ENCODE results near the gene TMEM51. TPM values are rescaled to one million over a fixed set of nuclear protein-coding genes. Genes with fewer than 3 reads are reported as not detected.

TMEM51 gene
- total and polyA plus RNA-seq, 4 donors, result 1.3 to 8.8 (median 4.6) TPM

- Histone ChIP-seq H3K27me3 (ENCODE audit: control insufficient read depth in 1 of 2, insufficient read depth in 2 of 2, low read length in 1 of 2) (no peaks in the 10 kb centered on the region), H3K9me3 (ENCODE audit: control insufficient read depth, low read length) (no peaks in the 10 kb centered on the region), H3K4me1 (ENCODE audit: control insufficient read depth in 1 of 2, insufficient read depth in 2 of 2, low read length in 2 of 2) (no peaks in the 10 kb centered on the region), H3K4me3 (ENCODE audit: low read length in 2 of 2) (no peak overlapping the region), H3K36me3 (ENCODE audit: control insufficient read depth in 1 of 2, insufficient read depth in 2 of 2, low read length in 1 of 2) (no peaks in the 10 kb centered on the region), H3K27ac (ENCODE audit: low read depth in 1 of 2, low read length in 2 of 2) (no peak overlapping the region)
- intact Hi-C loops (cut with DNase I), result no loop called here
- 75 to 83% methylated on average over 4 of the region's 4 CpGs for WGBS, 2 donors
- DNase-seq (no peak), ATAC-seq (ENCODE audit: low FRiP score) (no peak)
These were observed 71.9 kb downstream of the TMEM51 start for GRCh38 chr1:15225461-15225860.

- no peaks in the 10 kb centered on the region for H3K9me3 ChIP-seq (ENCODE audit: control insufficient read depth, low read length)
- intact Hi-C loops (cut with DNase I), result no loop called here
- DNase-seq (no peak), ATAC-seq (ENCODE audit: low FRiP score) (no peak)
- no peaks in the 10 kb centered on the region for H3K4me1 ChIP-seq (ENCODE audit: control insufficient read depth in 1 of 2, insufficient read depth in 2 of 2, low read length in 2 of 2)
- no peak overlapping the region for H3K27ac ChIP-seq (ENCODE audit: low read depth in 1 of 2, low read length in 2 of 2)
- 82 to 87% methylated on average over 17 of the region's 17 CpGs for WGBS, 2 donors
- H3K27me3 ChIP-seq (ENCODE audit: control insufficient read depth in 1 of 2, insufficient read depth in 2 of 2, low read length in 1 of 2), result no peaks in the 10 kb centered on the region
- H3K36me3 ChIP-seq (ENCODE audit: control insufficient read depth in 1 of 2, insufficient read depth in 2 of 2, low read length in 1 of 2), result no peaks in the 10 kb centered on the region
- H3K4me3 ChIP-seq (ENCODE audit: low read length in 2 of 2), result no peak overlapping the region
These were observed 73.1 kb downstream of the TMEM51 start for GRCh38 chr1:15226388-15227255.

- Histone ChIP-seq H3K4me1 (ENCODE audit: control insufficient read depth in 1 of 2, insufficient read depth in 2 of 2, low read length in 2 of 2) (no peaks in the 10 kb centered on the region), H3K9me3 (ENCODE audit: control insufficient read depth, low read length) (no peaks in the 10 kb centered on the region), H3K27me3 (ENCODE audit: control insufficient read depth in 1 of 2, insufficient read depth in 2 of 2, low read length in 1 of 2) (no peaks in the 10 kb centered on the region), H3K27ac (ENCODE audit: low read depth in 1 of 2, low read length in 2 of 2) (no peak overlapping the region), H3K4me3 (ENCODE audit: low read length in 2 of 2) (no peak overlapping the region), H3K36me3 (ENCODE audit: control insufficient read depth in 1 of 2, insufficient read depth in 2 of 2, low read length in 1 of 2) (no peaks in the 10 kb centered on the region)
- no peak for DNase-seq
- WGBS, 2 donors, result 41 to 54% methylated on average over 4 of the region's 4 CpGs
- intact Hi-C loops (cut with DNase I), result no loop called here
- ATAC-seq (ENCODE audit: low FRiP score), result no peak
These were observed 76.2 kb downstream of the TMEM51 start for GRCh38 chr1:15229707-15230131.

GRCh38 chr1:15231714-15232201 lies 78.2 kb downstream of the TMEM51 start:
- no peak overlapping the region for H3K4me3 ChIP-seq (ENCODE audit: low read length in 2 of 2)
- WGBS, 2 donors, result 84 to 93% methylated on average over 5 of the region's 5 CpGs
- no peaks in the 10 kb centered on the region for H3K9me3 ChIP-seq (ENCODE audit: control insufficient read depth, low read length)
- H3K4me1 ChIP-seq (ENCODE audit: control insufficient read depth in 1 of 2, insufficient read depth in 2 of 2, low read length in 2 of 2), result no peaks in the 10 kb centered on the region
- DNase-seq, result no peak
- no peak for ATAC-seq (ENCODE audit: low FRiP score)
- H3K27ac ChIP-seq (ENCODE audit: low read depth in 1 of 2, low read length in 2 of 2), result no peak overlapping the region
- H3K36me3 ChIP-seq (ENCODE audit: control insufficient read depth in 1 of 2, insufficient read depth in 2 of 2, low read length in 1 of 2), result no peaks in the 10 kb centered on the region
- H3K27me3 ChIP-seq (ENCODE audit: control insufficient read depth in 1 of 2, insufficient read depth in 2 of 2, low read length in 1 of 2), result no peaks in the 10 kb centered on the region
- intact Hi-C loops (cut with DNase I), result no loop called here

GRCh38 chr1:15233689-15234088 lies 80.1 kb downstream of the TMEM51 start:
- Histone ChIP-seq H3K4me3 (ENCODE audit: low read length in 2 of 2) (no peak overlapping the region), H3K4me1 (ENCODE audit: control insufficient read depth in 1 of 2, insufficient read depth in 2 of 2, low read length in 2 of 2) (no peaks in the 10 kb centered on the region), H3K36me3 (ENCODE audit: control insufficient read depth in 1 of 2, insufficient read depth in 2 of 2, low read length in 1 of 2) (no peaks in the 10 kb centered on the region), H3K27ac (ENCODE audit: low read depth in 1 of 2, low read length in 2 of 2) (no peak overlapping the region), H3K9me3 (ENCODE audit: control insufficient read depth, low read length) (no peaks in the 10 kb centered on the region), H3K27me3 (ENCODE audit: control insufficient read depth in 1 of 2, insufficient read depth in 2 of 2, low read length in 1 of 2) (no peaks in the 10 kb centered on the region)
- intact Hi-C loops (cut with DNase I), result no loop called here
- DNase-seq (no peak), ATAC-seq (ENCODE audit: low FRiP score) (no peak)

GRCh38 chr1:15236321-15236721 lies 82.8 kb downstream of the TMEM51 start:
- DNase-seq (no peak), ATAC-seq (ENCODE audit: low FRiP score) (no peak)
- H3K36me3 ChIP-seq (ENCODE audit: control insufficient read depth in 1 of 2, insufficient read depth in 2 of 2, low read length in 1 of 2), result no peaks in the 10 kb centered on the region
- H3K4me1 ChIP-seq (ENCODE audit: control insufficient read depth in 1 of 2, insufficient read depth in 2 of 2, low read length in 2 of 2), result no peaks in the 10 kb centered on the region
- WGBS, 2 donors, result 83 to 86% methylated on average over 5 of the region's 5 CpGs
- no peak overlapping the region for H3K4me3 ChIP-seq (ENCODE audit: low read length in 2 of 2)
- H3K27me3 ChIP-seq (ENCODE audit: control insufficient read depth in 1 of 2, insufficient read depth in 2 of 2, low read length in 1 of 2), result no peaks in the 10 kb centered on the region
- H3K9me3 ChIP-seq (ENCODE audit: control insufficient read depth, low read length), result no peaks in the 10 kb centered on the region
- H3K27ac ChIP-seq (ENCODE audit: low read depth in 1 of 2, low read length in 2 of 2), result no peak overlapping the region
- intact Hi-C loops (cut with DNase I), result no loop called here

- Histone ChIP-seq H3K27me3 (ENCODE audit: control insufficient read depth in 1 of 2, insufficient read depth in 2 of 2, low read length in 1 of 2) (no peaks in the 10 kb centered on the region), H3K9me3 (ENCODE audit: control insufficient read depth, low read length) (no peaks in the 10 kb centered on the region), H3K36me3 (ENCODE audit: control insufficient read depth in 1 of 2, insufficient read depth in 2 of 2, low read length in 1 of 2) (no peaks in the 10 kb centered on the region), H3K4me3 (ENCODE audit: low read length in 2 of 2) (no peak overlapping the region), H3K27ac (ENCODE audit: low read depth in 1 of 2, low read length in 2 of 2) (no peak overlapping the region), H3K4me1 (ENCODE audit: control insufficient read depth in 1 of 2, insufficient read depth in 2 of 2, low read length in 2 of 2) (no peaks in the 10 kb centered on the region)
- WGBS, 2 donors, result 92 to 95% methylated on average over 9 of the region's 9 CpGs
- ATAC-seq (ENCODE audit: low FRiP score) (no peak), DNase-seq (no peak)
- intact Hi-C loops (cut with DNase I), result no loop called here
These were observed 83.2 kb downstream of the TMEM51 start for GRCh38 chr1:15236746-15237145.

GRCh38 chr1:15238789-15239188 lies 85.2 kb downstream of the TMEM51 start:
- no peak for DNase-seq
- Histone ChIP-seq H3K4me3 (ENCODE audit: low read length in 2 of 2) (no peak overlapping the region), H3K36me3 (ENCODE audit: control insufficient read depth in 1 of 2, insufficient read depth in 2 of 2, low read length in 1 of 2) (no peaks in the 10 kb centered on the region), H3K27ac (ENCODE audit: low read depth in 1 of 2, low read length in 2 of 2) (no peak overlapping the region), H3K27me3 (ENCODE audit: control insufficient read depth in 1 of 2, insufficient read depth in 2 of 2, low read length in 1 of 2) (no peaks in the 10 kb centered on the region), H3K9me3 (ENCODE audit: control insufficient read depth, low read length) (no peaks in the 10 kb centered on the region), H3K4me1 (ENCODE audit: control insufficient read depth in 1 of 2, insufficient read depth in 2 of 2, low read length in 2 of 2) (no peaks in the 10 kb centered on the region)
- intact Hi-C loops (cut with DNase I), result no loop called here
- no peak for ATAC-seq (ENCODE audit: low FRiP score)
- 91 to 100% methylated on average over 1 of the region's 1 CpG for WGBS, 2 donors

- no peak for DNase-seq
- Histone ChIP-seq H3K27me3 (ENCODE audit: control insufficient read depth in 1 of 2, insufficient read depth in 2 of 2, low read length in 1 of 2) (no peaks in the 10 kb centered on the region), H3K36me3 (ENCODE audit: control insufficient read depth in 1 of 2, insufficient read depth in 2 of 2, low read length in 1 of 2) (no peaks in the 10 kb centered on the region), H3K27ac (ENCODE audit: low read depth in 1 of 2, low read length in 2 of 2) (no peak overlapping the region), H3K4me1 (ENCODE audit: control insufficient read depth in 1 of 2, insufficient read depth in 2 of 2, low read length in 2 of 2) (no peaks in the 10 kb centered on the region), H3K4me3 (ENCODE audit: low read length in 2 of 2) (no peak overlapping the region), H3K9me3 (ENCODE audit: control insufficient read depth, low read length) (no peaks in the 10 kb centered on the region)
- intact Hi-C loops (cut with DNase I), result no loop called here
- no peak for ATAC-seq (ENCODE audit: low FRiP score)
- WGBS, 2 donors, result 90 to 92% methylated on average over 7 of the region's 7 CpGs
These were observed 89.2 kb downstream of the TMEM51 start for GRCh38 chr1:15242766-15243165.
